Mesodermal cell (in vitro differentiated cells): ENCODE data around the gene KRTAP3-2. TPM values are rescaled to one million over a fixed set of nuclear protein-coding genes. Genes with fewer than 3 reads are reported as not detected.
A peak's percentile ranks its signal among the peaks of the same experiment; 100 is the strongest.
"Not testable (repeated sequence)": the region's sequence is repeated elsewhere in the genome, so short reads cannot be mapped to it uniquely, and the experiment has no call there.

ENCODE experiments used
- H3K27ac ChIP-seq: 2 replicates; pipeline ENCODE4 v1.7.0; 2013; ENCODE audit warnings: mild to moderate bottlenecking, low read depth, low read length, moderate library complexity; ENCODE audit not compliant: severe bottlenecking
- H3K36me3 ChIP-seq: 2 replicates; pipeline ENCODE4 v1.7.1; 2013; ENCODE audit warnings: mild to moderate bottlenecking, low read length, moderate library complexity; ENCODE audit not compliant: control insufficient read depth, insufficient read depth
- H3K4me1 ChIP-seq: one replicate; pipeline ENCODE4 v1.7.1; 2013; ENCODE audit warnings: mild to moderate bottlenecking, low read length; ENCODE audit not compliant: insufficient read depth, control insufficient read depth, poor library complexity, severe bottlenecking
- H3K4me3 ChIP-seq: 2 replicates; pipeline ENCODE4 v1.7.0; 2013; ENCODE audit warnings: low read length, control low read depth, mild to moderate bottlenecking; ENCODE audit not compliant: insufficient read depth, poor library complexity, severe bottlenecking; ENCODE audit errors: extremely low read depth
- H3K9me3 ChIP-seq: 2 replicates; pipeline ENCODE4 v1.7.1; 2013; ENCODE audit warnings: mild to moderate bottlenecking, low read length, moderate library complexity; ENCODE audit not compliant: control insufficient read depth
- WGBS, 2 experiments: methylation state at CpG; one replicate each; pipeline ENCODE4 v1.1.5; 2013; ENCODE audit warnings: missing lambda C conversion rate in 2 of 2; ENCODE audit not compliant: insufficient coverage in 2 of 2; 5-methylcytosine and 5-hydroxymethylcytosine counted together
- polyA plus RNA-seq, 2 experiments: library from polyadenylated mRNA; stranded (reverse); fragments of 50-300 nt; gene quantifications; one replicate each; pipeline ENCODE4 v1.2.3, GENCODE V29; 2013

KRTAP3-2 gene
- not detected for polyA plus RNA-seq (2013, experiment 1 of 2)
- not detected for polyA plus RNA-seq (2013, experiment 2 of 2)

DNA sequence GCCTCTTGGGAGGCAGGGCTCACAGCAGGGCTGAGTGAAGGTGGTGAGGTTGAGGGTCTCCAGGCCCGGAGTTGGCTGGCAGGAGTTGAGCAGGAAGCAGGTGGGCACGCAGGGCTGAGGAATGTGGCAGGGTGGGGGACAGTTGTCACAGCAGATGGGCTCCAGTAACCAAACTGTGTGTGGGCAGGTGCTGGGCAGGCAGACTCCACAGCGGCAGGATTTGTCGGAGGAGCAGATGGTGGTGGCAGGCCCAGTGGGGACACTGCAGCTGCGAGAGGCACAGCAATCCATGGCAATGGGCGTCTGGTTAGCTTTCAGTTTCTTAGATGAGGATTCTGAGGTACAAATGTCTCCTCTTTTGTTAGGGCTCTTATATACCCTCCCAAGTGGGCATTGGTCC is at the start of gene KRTAP3-2:
TSS of gene KRTAP3-2 (minus strand) at position 344 of the 400 bp plus-strand sequence. CDS start at position 291, 53 bp downstream.
- not testable (repeated sequence) for H3K36me3 ChIP-seq, H3K4me3 ChIP-seq, H3K27ac ChIP-seq, H3K9me3 ChIP-seq, H3K4me1 ChIP-seq
- 85 to 89% methylated on average over 5 of the region's 6 CpGs for WGBS, 2 experiments

DNA sequence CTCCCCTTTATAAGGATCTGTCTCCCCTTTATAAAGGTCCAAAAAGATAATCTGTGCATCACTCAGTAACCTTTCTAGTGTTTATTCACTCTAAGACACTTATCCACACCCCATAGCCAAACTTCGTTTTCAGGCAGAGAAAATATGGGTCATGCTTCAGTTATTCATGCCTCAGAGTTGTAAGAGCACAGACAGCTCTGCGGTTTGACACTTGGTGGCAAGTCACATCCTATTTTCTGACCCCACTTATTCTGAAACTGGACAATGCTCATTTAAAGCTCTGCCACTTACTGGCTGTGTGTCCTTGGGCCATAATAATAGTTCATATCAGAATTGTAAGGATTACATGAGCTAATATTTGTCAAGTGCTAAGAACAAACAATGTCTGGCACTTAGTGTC is 49.4 kb upstream of the KRTAP3-2 start:
- Histone ChIP-seq H3K27ac (peak overlapping the region; percentile 70), H3K36me3 (no peaks in the 10 kb centered on the region), H3K4me3 (no peak overlapping the region), H3K4me1 (peaks cover 8% of the 10 kb centered on the region), H3K9me3 (peaks cover 5% of the 10 kb centered on the region)
- 81 to 88% methylated on average over 2 of the region's 2 CpGs for WGBS, 2 experiments

DNA sequence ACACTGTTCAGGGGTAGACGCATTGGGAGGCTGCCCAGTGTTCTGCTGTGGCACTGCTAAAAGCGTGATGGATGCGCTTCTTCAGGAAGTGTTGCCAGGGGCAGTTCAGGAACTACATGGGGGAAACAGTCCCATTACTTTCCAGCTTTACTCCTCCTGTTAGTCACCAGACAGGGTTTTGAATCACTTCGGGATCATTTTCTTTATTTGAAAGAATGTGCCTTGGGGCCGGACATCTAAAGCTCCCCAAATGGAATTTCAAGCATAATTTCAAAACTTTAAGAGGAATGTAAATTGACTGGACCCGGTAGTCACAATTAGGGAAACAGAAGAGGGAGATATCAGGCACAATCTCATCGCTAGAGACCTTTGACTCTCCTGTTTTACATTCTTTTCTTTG is 48.7 kb upstream of the KRTAP3-2 start:
- Histone ChIP-seq H3K4me3 (no peak overlapping the region), H3K27ac (peak overlapping the region; percentile 70), H3K36me3 (no peaks in the 10 kb centered on the region), H3K4me1 (peaks cover 8% of the 10 kb centered on the region), H3K9me3 (peaks cover 4% of the 10 kb centered on the region)
- WGBS, 2 experiments, result 72 to 75% methylated on average over 2 to 4 of the region's 7 CpGs

DNA sequence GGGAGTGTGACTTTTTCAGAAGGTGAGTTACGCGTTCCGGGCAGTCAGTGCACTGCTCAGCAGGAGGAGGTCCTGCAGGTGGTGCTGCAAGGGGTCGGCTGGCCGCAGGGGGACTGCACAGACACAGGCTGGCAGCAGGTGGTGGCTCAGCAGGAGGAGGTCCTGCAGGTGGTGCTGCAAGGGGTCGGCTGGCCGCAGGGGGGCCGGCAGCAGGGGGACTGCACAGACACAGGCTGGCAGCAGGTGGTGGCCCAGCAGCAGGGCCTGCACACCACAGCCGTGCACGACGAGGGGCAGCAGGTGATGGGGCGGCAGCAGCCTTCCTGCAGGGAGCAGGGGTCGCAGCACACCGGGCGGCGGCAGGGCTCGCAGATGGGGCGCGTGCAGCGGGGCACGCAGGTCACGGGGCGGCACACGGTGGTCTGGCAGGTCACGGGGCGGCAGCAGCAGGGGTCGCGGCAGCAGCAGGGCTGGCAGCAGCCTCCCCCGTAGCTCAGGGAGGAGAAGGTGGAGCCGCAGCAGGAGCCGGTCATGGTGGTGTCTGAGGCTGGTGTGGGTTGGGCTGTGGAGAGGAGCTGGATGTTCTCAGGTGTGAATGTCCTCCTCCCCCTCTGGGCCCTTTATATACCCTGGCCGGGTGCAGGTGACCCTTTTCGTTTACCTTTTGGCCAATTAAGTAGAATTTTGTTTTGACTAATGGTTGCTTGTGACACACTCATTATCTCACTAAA is 47.2 kb upstream of the KRTAP3-2 start, which contains the start of gene KRTAP2-1:
TSS of gene KRTAP2-1 (minus strand) at position 582 of the 731 bp plus-strand sequence. CDS start at position 533, 49 bp downstream.
- not testable (repeated sequence) for H3K36me3 ChIP-seq, H3K9me3 ChIP-seq, H3K4me1 ChIP-seq, H3K27ac ChIP-seq, H3K4me3 ChIP-seq
- 70 to 95% methylated on average over 4 of the region's 33 CpGs for WGBS, 2 experiments

DNA sequence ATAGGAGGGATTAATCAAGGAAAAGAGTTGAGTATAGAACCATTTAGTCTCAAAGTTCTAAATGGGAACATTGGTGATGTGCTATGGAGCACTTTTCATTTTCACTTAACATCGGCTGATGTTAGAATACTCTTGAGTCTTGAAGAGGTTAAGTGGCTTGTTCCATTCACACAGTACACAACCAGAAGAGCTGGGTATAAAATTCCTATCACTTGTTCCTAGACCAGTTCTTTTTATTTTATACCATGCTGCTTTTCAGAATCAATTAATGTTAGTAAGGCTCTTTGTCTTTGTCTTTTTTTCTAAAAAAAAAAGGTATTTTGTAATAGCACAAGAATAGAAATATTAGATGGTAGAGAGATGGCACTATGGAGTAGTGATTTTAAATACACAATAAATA is 43.2 kb upstream of the KRTAP3-2 start:
- Histone ChIP-seq H3K9me3 (no peaks in the 10 kb centered on the region), H3K4me3 (no peak overlapping the region), H3K27ac (no peak overlapping the region), H3K36me3 (no peaks in the 10 kb centered on the region), H3K4me1 (no peaks in the 10 kb centered on the region)
- WGBS, 2 experiments, result no CpG with 5 or more reads among the region's 1 CpG

DNA sequence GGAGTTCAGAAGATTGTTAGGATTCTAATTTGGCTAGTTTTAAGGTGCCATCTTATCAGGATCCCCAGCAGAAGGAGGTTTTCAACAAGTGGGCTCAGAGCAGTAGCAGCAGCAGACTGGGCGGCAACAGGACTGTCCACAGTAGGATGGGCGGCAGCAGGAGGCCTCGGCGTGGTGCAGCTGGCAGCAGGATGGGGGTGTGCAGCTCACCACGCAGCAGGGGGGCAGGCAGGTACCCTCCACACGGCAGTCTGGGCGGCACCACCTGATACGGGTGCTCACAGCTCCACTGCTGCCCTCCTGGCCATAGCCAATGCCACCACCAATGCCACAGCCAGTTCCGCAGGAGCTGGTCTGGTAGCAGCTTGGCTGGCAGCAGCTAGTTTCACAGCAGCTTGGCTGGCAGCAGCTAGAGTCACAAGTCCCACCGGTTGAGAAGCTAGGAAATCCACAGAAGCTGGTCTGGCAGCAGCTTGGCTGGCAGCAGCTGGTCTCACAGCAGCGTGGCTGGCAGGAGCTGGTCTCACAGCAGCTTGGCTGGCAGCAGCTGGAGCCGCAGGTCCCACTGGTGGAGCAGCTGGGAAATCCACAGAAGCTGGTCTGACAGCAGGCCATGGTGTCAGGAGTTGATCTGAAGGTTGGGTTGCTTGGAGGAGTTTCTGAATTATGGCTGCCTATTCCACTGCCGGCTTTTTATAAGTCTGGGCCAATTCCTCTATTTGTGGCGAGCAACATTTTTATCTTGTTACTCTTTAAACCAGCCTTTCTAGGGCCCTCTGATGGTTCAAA is 41.3 kb upstream of the KRTAP3-2 start, which contains the start of gene KRTAP1-1:
TSS of gene KRTAP1-1 (minus strand) at position 668 of the 789 bp plus-strand sequence. CDS start at position 615, 53 bp downstream.
- not testable (repeated sequence) for H3K36me3 ChIP-seq, H3K27ac ChIP-seq, H3K4me1 ChIP-seq, H3K4me3 ChIP-seq, H3K9me3 ChIP-seq
- 88 to 93% methylated on average over 7 to 8 of the region's 14 CpGs for WGBS, 2 experiments

DNA sequence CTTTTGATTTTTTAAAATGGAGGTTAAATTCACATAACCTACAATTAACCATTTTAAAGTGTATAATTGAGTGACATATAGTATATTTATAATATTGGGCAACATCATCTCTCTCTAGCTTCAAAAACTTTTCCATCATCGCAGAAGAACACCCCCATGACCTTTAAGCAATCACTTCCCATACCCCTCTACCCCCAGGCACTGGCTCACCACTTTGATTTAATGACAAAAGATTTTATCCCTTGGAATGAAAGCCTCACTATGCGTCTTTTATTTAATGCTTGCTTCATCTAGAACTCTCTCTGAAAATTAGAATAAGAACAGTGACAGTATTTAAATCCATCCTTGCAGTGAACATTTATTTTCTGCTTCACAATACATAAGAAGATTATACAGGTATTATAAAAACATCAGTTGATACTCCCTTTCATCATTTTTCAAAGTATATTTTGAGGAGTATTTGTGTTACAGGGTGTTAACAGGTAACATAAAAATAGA is 38.2 kb upstream of the KRTAP3-2 start:
- Histone ChIP-seq H3K4me1 (no peaks in the 10 kb centered on the region), H3K9me3 (no peaks in the 10 kb centered on the region), H3K27ac (no peak overlapping the region), H3K36me3 (no peaks in the 10 kb centered on the region), H3K4me3 (no peak overlapping the region)
- 50 to 63% methylated on average over 1 of the region's 2 CpGs for WGBS, 2 experiments

DNA sequence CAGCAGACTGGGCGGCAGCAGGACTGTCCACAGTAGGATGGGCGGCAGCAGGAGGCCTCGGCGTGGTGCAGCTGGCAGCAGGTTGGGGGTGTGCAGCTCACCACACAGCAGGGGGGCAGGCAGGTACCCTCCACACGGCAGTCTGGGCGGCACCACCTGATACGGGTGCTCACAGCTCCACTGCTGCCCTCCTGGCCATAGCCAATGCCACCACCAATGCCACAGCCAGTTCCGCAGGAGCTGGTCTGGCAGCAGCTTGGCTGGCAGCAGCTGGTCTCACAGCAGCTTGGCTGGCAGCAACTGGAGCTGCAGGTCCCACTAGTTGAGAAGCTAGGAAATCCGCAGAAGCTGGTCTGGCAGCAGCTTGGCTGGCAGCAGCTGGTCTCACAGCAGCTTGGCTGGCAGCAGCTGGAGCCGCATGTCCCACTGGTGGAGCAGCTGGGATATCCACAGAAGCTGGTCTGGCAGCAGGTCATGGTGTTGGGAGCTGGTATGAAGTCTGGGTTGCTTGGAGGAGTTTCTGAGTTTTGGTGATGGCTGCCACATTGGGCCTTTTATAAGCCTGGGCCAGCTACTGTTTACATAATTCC is 34.7 kb upstream of the KRTAP3-2 start, which contains the start of gene KRTAP1-3:
TSS of gene KRTAP1-3 (minus strand) at position 529 of the 590 bp plus-strand sequence. CDS start at position 476, 53 bp downstream.
- WGBS, 2 experiments, result 91 to 95% methylated on average over 6 of the region's 10 CpGs
- not testable (repeated sequence) for H3K4me1 ChIP-seq, H3K4me3 ChIP-seq, H3K36me3 ChIP-seq, H3K9me3 ChIP-seq, H3K27ac ChIP-seq

DNA sequence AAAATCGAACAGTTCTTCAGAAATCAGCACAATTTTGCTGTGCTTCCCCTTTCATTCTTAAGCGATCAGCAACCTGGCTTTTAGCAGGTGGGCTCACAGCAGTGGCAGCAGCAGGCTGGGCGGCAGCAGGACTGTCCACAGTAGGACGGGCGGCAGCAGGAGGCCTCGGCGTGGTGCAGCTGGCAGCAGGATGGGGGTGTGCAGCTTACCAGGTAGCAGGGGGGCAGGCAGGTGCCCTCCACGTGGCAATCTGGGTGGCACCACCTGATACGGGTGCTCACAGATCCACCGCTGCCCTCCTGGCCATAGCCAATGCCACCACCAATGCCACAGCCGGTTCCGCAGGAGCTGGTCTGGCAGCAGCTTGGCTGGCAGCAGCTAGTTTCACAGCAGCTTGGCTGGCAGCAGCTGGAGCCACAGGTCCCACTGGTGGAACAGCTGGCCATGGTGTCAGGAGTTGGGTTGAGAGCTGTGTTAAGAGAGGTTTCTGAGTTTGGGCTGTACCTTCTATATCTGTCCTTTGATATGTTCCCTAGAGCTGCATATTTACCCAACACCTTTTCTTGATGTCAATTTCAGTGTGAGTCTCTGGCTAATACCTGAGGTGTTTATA is 30.0 kb upstream of the KRTAP3-2 start, which contains the start of gene KRTAP1-4:
TSS of gene KRTAP1-4 (minus strand) at position 563 of the 613 bp plus-strand sequence. CDS start at position 446, 117 bp downstream.
- Histone ChIP-seq H3K9me3 (no peaks in the 10 kb centered on the region), H3K4me1 (no peaks in the 10 kb centered on the region), H3K36me3 (no peaks in the 10 kb centered on the region), H3K27ac (no peak within 1 kb of the TSS), H3K4me3 (no peak within 1 kb of the TSS)
- WGBS, 2 experiments, result 90 to 94% methylated on average over 10 to 12 of the region's 12 CpGs
